Duodenal mucosa (tissue), 2 donors: ENCODE results near the gene HSFX4.
"Not testable (repeated sequence)": the region's sequence is repeated elsewhere in the genome, so short reads cannot be mapped to it uniquely, and the experiment has no call there.

Experiments used
- H3K27ac ChIP-seq: one replicate; pipeline ENCODE4 v1.7.0; 2013; ENCODE audit warnings: low read depth, low read length
- H3K27me3 ChIP-seq, 2 donors: one replicate each; pipeline ENCODE4 v1.7.0; 2013; ENCODE audit warnings: low read length in 2 of 2, control low read depth in 1 of 2; ENCODE audit not compliant: insufficient read depth in 2 of 2, control insufficient read depth in 1 of 2
- H3K36me3 ChIP-seq, 2 donors: one replicate each; pipeline ENCODE4 v1.7.0; 2013; ENCODE audit warnings: low read length in 2 of 2, control low read depth in 1 of 2; ENCODE audit not compliant: insufficient read depth in 2 of 2, control insufficient read depth in 1 of 2
- H3K4me1 ChIP-seq, 2 donors: one replicate each; pipeline ENCODE4 v1.7.0; 2013; ENCODE audit warnings: low read length in 2 of 2, control low read depth in 1 of 2; ENCODE audit not compliant: insufficient read depth in 2 of 2, control insufficient read depth in 1 of 2
- H3K4me3 ChIP-seq, 2 donors: one replicate each; pipeline ENCODE4 v1.7.0; 2013; ENCODE audit warnings: low read length in 2 of 2, low read depth in 1 of 2
- H3K9ac ChIP-seq, 2 donors: one replicate each; pipeline ENCODE4 v1.7.0; 2013; ENCODE audit warnings: low read length in 2 of 2, low read depth in 1 of 2
- H3K9me3 ChIP-seq, 2 donors: one replicate each; pipeline ENCODE4 v1.7.0; 2013; ENCODE audit warnings: low read length in 2 of 2, control low read depth in 1 of 2; ENCODE audit not compliant: control insufficient read depth in 1 of 2

HSFX4 gene

GRCh38 chrX:149916745-149917392 lies 12.5 kb upstream of the HSFX4 start:
- no peaks in the 10 kb centered on the region for H3K36me3 ChIP-seq
- H3K27me3 ChIP-seq, result no peaks in the 10 kb centered on the region
- H3K9me3 ChIP-seq, result no peaks in the 10 kb centered on the region
- no peak overlapping the region for H3K27ac ChIP-seq
- H3K9ac ChIP-seq, result no peak overlapping the region
- no peak overlapping the region for H3K4me3 ChIP-seq
- no peaks in the 10 kb centered on the region for H3K4me1 ChIP-seq

DNA sequence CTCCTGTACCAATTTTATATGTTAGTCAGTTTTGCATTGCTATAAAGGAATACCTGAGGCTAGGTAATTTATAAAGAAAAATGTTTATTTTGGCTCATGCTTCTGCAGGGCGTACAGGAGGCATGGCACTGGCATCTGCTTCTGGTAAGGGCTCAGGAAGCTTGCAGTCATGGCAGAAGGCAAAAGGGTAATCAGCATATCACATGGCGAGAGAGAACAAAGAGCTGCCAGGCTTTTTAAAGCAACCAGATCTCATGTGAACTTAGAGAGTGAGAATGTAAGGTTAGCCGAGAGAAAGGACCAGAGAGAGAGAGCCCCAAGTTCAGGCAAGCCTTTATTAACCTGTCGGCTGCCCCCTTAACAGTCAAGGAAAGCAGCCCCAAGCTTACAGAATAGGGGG lies 5.5 kb upstream of the HSFX4 start:
- H3K36me3 ChIP-seq, H3K4me1 ChIP-seq, H3K27me3 ChIP-seq, H3K4me3 ChIP-seq, H3K27ac ChIP-seq, H3K9me3 ChIP-seq, H3K9ac ChIP-seq: not testable (repeated sequence)

DNA sequence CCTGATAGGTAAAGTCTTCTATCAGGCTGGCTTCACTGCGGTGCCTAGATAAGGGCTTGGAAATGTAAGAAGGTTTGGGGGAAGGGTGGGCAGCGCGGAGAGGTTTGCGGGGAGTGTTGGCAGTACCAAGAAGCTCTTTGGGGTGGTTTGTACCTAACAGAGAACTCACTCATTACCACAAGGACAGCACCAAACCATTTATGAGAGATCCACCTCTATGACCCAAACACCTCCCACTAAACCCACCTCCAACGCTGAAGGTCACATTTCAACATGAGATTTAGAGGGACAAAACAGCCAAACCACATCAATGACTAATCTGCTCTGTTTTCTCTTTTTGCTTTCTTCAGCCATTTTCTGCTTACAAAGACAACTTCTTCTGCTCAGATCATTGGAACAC lies 4.9 kb upstream of the HSFX4 start:
- not testable (repeated sequence) for H3K27me3 ChIP-seq, H3K36me3 ChIP-seq, H3K4me3 ChIP-seq, H3K9me3 ChIP-seq, H3K4me1 ChIP-seq, H3K27ac ChIP-seq, H3K9ac ChIP-seq

GRCh38 chrX:149927245-149927963 lies 2.0 kb upstream of the HSFX4 start:
- not testable (repeated sequence) for H3K27ac ChIP-seq, H3K9ac ChIP-seq, H3K4me3 ChIP-seq, H3K9me3 ChIP-seq, H3K36me3 ChIP-seq, H3K4me1 ChIP-seq, H3K27me3 ChIP-seq

- H3K9ac ChIP-seq, H3K4me3 ChIP-seq, H3K27ac ChIP-seq, H3K27me3 ChIP-seq, H3K4me1 ChIP-seq, H3K36me3 ChIP-seq, H3K9me3 ChIP-seq: not testable (repeated sequence)
Measured at GRCh38 chrX:149927964-149928258, 1.5 kb upstream of the HSFX4 start.

- H3K36me3 ChIP-seq, H3K9me3 ChIP-seq, H3K4me3 ChIP-seq, H3K27ac ChIP-seq, H3K9ac ChIP-seq, H3K4me1 ChIP-seq, H3K27me3 ChIP-seq: not testable (repeated sequence)
Measured at GRCh38 chrX:149928635-149929034, 738 bp upstream of the HSFX4 start.

DNA sequence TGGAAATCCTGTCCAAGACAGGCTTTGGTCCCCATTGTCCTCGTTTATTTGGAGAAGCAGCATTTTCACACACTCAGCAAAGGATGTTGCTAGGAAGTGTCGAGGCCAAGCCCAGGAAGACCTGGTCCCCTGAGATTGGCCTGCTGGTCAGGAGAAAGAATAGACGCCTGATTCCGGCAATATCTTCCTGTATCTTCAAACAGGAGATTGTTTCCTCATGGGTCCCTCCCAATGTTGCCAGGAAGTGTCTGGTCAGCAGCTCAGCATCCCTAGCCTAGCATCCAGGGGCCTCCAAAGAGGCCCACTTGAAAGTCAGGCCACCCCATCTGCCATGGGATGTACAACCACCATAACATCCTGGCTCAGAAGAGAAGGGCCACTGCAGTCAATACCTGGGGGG lies 2.0 kb downstream of the HSFX4 start:
- not testable (repeated sequence) for H3K9me3 ChIP-seq, H3K4me1 ChIP-seq, H3K27me3 ChIP-seq, H3K4me3 ChIP-seq, H3K36me3 ChIP-seq, H3K9ac ChIP-seq, H3K27ac ChIP-seq

DNA sequence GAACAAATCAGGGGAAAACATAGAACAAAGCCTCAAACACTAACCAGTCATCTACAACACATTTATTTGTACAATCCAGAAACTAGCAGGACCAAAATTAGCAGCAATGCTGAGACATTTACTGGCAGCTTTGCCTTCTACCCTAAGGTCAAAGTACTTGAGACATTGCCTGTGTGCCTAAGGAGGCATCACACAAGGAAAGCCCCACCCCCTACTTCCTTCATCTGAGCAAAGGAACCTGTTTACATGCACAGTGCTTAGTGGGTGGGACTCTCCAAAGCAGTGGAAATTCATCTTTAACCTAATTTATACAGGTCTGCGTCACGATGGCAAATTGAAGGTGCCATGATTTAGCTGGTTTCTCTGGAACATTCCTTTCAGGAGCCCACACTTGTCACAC lies 2.8 kb downstream of the HSFX4 start:
- not testable (repeated sequence) for H3K4me3 ChIP-seq, H3K27ac ChIP-seq, H3K4me1 ChIP-seq, H3K27me3 ChIP-seq, H3K9me3 ChIP-seq, H3K36me3 ChIP-seq, H3K9ac ChIP-seq

DNA sequence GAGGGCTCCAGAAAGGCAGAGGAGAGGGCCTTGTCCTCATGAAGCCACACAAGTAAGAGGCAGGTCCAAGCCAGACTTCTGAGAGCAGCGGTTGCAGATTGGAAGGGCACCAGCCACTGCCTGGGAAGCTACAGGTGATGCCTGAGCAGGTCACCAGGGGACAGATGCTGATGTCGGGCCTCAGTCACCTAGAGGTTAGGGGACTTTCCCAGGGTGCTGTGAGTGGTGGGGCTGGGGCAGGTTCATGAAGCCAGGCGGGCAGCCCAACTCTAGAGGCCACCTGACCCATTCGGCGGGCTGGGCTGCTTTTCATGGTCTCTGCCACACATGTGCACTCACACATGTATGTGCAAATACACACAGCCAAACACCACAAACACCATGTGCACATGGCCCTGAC lies 3.6 kb downstream of the HSFX4 start:
- H3K27ac ChIP-seq, H3K27me3 ChIP-seq, H3K9ac ChIP-seq, H3K9me3 ChIP-seq, H3K4me1 ChIP-seq, H3K36me3 ChIP-seq, H3K4me3 ChIP-seq: not testable (repeated sequence)

- H3K36me3 ChIP-seq, H3K27ac ChIP-seq, H3K27me3 ChIP-seq, H3K4me1 ChIP-seq, H3K9me3 ChIP-seq, H3K4me3 ChIP-seq, H3K9ac ChIP-seq: not testable (repeated sequence)
Measured at GRCh38 chrX:149933547-149933946, 4.2 kb downstream of the HSFX4 start.

GRCh38 chrX:149937328-149937727 lies 8.0 kb downstream of the HSFX4 start:
- H3K9me3 ChIP-seq, H3K36me3 ChIP-seq, H3K27ac ChIP-seq, H3K4me1 ChIP-seq, H3K27me3 ChIP-seq: not testable (repeated sequence)
- peak overlapping the region; percentile 80 to 90 for H3K9ac ChIP-seq
- H3K4me3 ChIP-seq, result peak overlapping the region; percentile 78 to 81
